DND-41 (cell line): ENCODE data around the gene PNMA8A.

ENCODE experiments used
- EZH2 ChIP-seq: IDR thresholded peaks from 3 replicates; pipeline ENCODE4 v1.6.1; 2012; ENCODE audit warnings: borderline replicate concordance, low read depth, mild to moderate bottlenecking, moderate library complexity, low read length, inconsistent platforms; ENCODE audit not compliant: severe bottlenecking
- TF ChIP-seq, protein P1 (sequence below): IDR thresholded peaks from 2 replicates; pipeline ENCODE4 v1.5.1; 2012; ENCODE audit warnings: borderline replicate concordance, low read length, moderate library complexity, mild to moderate bottlenecking; ENCODE audit not compliant: poor library complexity, severe bottlenecking; ENCODE audit errors: extremely low read depth

DNA sequence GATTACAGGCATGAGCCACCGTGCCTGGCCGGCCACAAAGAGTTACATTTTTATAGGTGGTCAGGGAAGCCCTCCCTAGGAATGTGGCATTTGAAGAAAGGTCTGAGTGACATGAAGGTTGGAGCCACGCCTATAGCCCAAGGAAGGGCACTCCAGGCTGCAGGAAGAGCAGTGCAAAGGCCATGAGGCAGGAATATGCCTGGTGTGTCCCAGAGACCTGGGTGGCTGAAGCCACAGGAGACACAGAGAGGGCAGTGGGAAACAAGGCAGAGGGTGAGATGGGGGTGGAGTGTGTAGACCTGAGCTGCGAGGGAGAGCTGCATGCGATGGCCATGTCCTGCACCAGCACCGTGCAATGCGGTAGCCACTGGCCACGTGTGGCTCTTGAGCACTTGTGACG, 19.4 kb upstream of the PNMA8A start:
- TF ChIP-seq, protein P1, sequence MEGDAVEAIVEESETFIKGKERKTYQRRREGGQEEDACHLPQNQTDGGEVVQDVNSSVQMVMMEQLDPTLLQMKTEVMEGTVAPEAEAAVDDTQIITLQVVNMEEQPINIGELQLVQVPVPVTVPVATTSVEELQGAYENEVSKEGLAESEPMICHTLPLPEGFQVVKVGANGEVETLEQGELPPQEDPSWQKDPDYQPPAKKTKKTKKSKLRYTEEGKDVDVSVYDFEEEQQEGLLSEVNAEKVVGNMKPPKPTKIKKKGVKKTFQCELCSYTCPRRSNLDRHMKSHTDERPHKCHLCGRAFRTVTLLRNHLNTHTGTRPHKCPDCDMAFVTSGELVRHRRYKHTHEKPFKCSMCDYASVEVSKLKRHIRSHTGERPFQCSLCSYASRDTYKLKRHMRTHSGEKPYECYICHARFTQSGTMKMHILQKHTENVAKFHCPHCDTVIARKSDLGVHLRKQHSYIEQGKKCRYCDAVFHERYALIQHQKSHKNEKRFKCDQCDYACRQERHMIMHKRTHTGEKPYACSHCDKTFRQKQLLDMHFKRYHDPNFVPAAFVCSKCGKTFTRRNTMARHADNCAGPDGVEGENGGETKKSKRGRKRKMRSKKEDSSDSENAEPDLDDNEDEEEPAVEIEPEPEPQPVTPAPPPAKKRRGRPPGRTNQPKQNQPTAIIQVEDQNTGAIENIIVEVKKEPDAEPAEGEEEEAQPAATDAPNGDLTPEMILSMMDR: no peak
- TF ChIP-seq EZH2: no peak
